Measurements from ENCODE around the gene RTN4. TPM values are rescaled to one million over a fixed set of nuclear protein-coding genes. Genes with fewer than 3 reads are reported as not detected.

RTN4 gene
- total and polyA plus RNA-seq, 7 donors: 168 to 542 (median 289) TPM

GRCh38 chr2:54963476-54963875, 86.8 kb downstream of the RTN4 start:
- no peaks in the 10 kb centered on the region for H3K27me3 ChIP-seq (ENCODE audit: insufficient read depth in 3 of 3, low read length in 2 of 3)
- 85 to 93% (median 88%) methylated on average over 2 of the region's 2 CpGs for WGBS, 3 donors
- H3K9me3 ChIP-seq: no peaks in the 10 kb centered on the region
- H3K4me3 ChIP-seq: no peak overlapping the region
- intact Hi-C loops (cut with DNase I): no loop called here
- no peak for ATAC-seq
- H3K4me1 ChIP-seq: peaks cover 26% of the 10 kb centered on the region
- H3K27ac ChIP-seq: no peak overlapping the region
- no peak for TF ChIP-seq CTCF (IDR thresholded peaks at IDR 0.05)
- no peaks in the 10 kb centered on the region for H3K36me3 ChIP-seq (ENCODE audit: insufficient read depth in 1 of 2, low read depth in 1 of 2)
- DNase-seq: no peak

- Histone ChIP-seq H3K9me3 (no peaks in the 10 kb centered on the region), H3K36me3 (ENCODE audit: insufficient read depth in 1 of 2, low read depth in 1 of 2) (no peaks in the 10 kb centered on the region), H3K27ac (no peak overlapping the region), H3K27me3 (ENCODE audit: insufficient read depth in 3 of 3, low read length in 2 of 3) (no peaks in the 10 kb centered on the region), H3K4me1 (peaks cover 22% of the 10 kb centered on the region), H3K4me3 (no peak overlapping the region)
- 59 to 77% (median 68%) methylated on average over 3 of the region's 3 CpGs for WGBS, 3 donors
- ATAC-seq: peak in 1 of 4 donors; percentile 44
- no peak for DNase-seq
- intact Hi-C loops (cut with DNase I): no loop called here
- no peak for TF ChIP-seq CTCF (IDR thresholded peaks at IDR 0.05)
Observed at GRCh38 chr2:54962935-54963440, 87.3 kb downstream of the RTN4 start.

- H3K27me3 ChIP-seq (ENCODE audit: insufficient read depth in 3 of 3, low read length in 2 of 3): no peaks in the 10 kb centered on the region
- WGBS, 3 donors: 93 to 98% (median 96%) methylated on average over 13 of the region's 13 CpGs
- intact Hi-C loops (cut with DNase I): no loop called here
Observed at GRCh38 chr2:54962511-54962910, 87.7 kb downstream of the RTN4 start.

GRCh38 chr2:54960164-54960563, 90.1 kb downstream of the RTN4 start:
- H3K27ac ChIP-seq: no peak overlapping the region

More at GRCh38 chr2:54962511-54962910, 87.7 kb downstream of the RTN4 start:
- DNase-seq (no peak), ATAC-seq (no peak)
- H3K27ac ChIP-seq: no peak overlapping the region
- H3K36me3 ChIP-seq (ENCODE audit: insufficient read depth in 1 of 2, low read depth in 1 of 2): no peaks in the 10 kb centered on the region
- H3K4me3 ChIP-seq: no peak overlapping the region
- H3K4me1 ChIP-seq: peaks cover 19% of the 10 kb centered on the region
- no peak for TF ChIP-seq CTCF (IDR thresholded peaks at IDR 0.05)
- no peaks in the 10 kb centered on the region for H3K9me3 ChIP-seq

More at GRCh38 chr2:54960164-54960563, 90.1 kb downstream of the RTN4 start:
- DNase-seq: no peak
- no peak for ATAC-seq
- Histone ChIP-seq H3K36me3 (ENCODE audit: insufficient read depth in 1 of 2, low read depth in 1 of 2) (no peaks in the 10 kb centered on the region), H3K27me3 (ENCODE audit: insufficient read depth in 3 of 3, low read length in 2 of 3) (no peaks in the 10 kb centered on the region), H3K4me1 (peaks cover 7% of the 10 kb centered on the region), H3K4me3 (no peak overlapping the region), H3K9me3 (no peaks in the 10 kb centered on the region)
- 78 to 89% (median 84%) methylated on average over 7 of the region's 7 CpGs for WGBS, 3 donors
- no peak for TF ChIP-seq CTCF (IDR thresholded peaks at IDR 0.05)
- intact Hi-C loops (cut with DNase I): no loop called here
